ENCODE measurements around the gene ABHD12B.

ABHD12B gene

DNA sequence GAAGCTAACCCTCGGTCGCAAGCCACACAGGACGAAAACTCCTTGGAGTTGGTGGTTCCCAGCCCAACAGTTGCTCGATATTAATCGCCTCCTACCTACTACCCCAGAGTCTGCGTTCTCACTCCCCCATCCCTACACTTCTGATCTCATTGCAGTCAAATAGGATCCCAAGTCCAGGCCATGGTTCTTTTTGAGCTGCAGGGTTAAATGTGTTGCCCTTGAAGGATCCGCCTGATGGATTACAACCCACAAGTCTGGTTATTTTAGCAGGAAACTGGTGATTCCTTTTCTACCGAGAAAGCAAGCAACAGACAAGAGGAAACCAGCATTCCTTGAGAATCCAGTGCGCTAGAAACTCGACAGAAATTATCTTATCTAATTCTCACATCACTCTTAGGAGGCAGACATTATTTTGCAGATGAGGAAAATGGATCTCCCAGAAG is 40.1 kb upstream of the ABHD12B start:
- peak overlapping the region; percentile 77; the same call in 1 of the 2 replicates for H3K4me3 ChIP-seq (ENCODE audit: low read length)
- no peak for TF ChIP-seq ZNF274 (IDR thresholded peaks at IDR 0.05; ENCODE audit: low read depth, low read length)

- no peak overlapping the region for H3K4me3 ChIP-seq (ENCODE audit: low read length)
- no peak for TF ChIP-seq ZNF274 (IDR thresholded peaks at IDR 0.05; ENCODE audit: low read depth, low read length)
Measured at GRCh38 chr14:50832935-50833630, 38.8 kb upstream of the ABHD12B start.

- TF ChIP-seq ZNF274 (IDR thresholded peaks at IDR 0.05; ENCODE audit: low read depth, low read length) = no peak
- H3K4me3 ChIP-seq (ENCODE audit: low read length) = no peak overlapping the region
Measured at GRCh38 chr14:50834802-50835276, 37.0 kb upstream of the ABHD12B start.

GRCh38 chr14:50835280-50835679 is 36.6 kb upstream of the ABHD12B start:
- TF ChIP-seq ZNF274 (IDR thresholded peaks at IDR 0.05; ENCODE audit: low read depth, low read length) = no peak
- no peak overlapping the region for H3K4me3 ChIP-seq (ENCODE audit: low read length)

- TF ChIP-seq ZNF274 (IDR thresholded peaks at IDR 0.05; ENCODE audit: low read depth, low read length) = no peak
- no peak overlapping the region for H3K4me3 ChIP-seq (ENCODE audit: low read length)
Measured at GRCh38 chr14:50836515-50836914, 35.3 kb upstream of the ABHD12B start.

- TF ChIP-seq ZNF274 (IDR thresholded peaks at IDR 0.05; ENCODE audit: low read depth, low read length) = no peak
- H3K4me3 ChIP-seq (ENCODE audit: low read length) = no peak overlapping the region
Measured at GRCh38 chr14:50837271-50837670, 34.6 kb upstream of the ABHD12B start.

GRCh38 chr14:50837850-50838470 is 33.9 kb upstream of the ABHD12B start:
- no peak for TF ChIP-seq ZNF274 (IDR thresholded peaks at IDR 0.05; ENCODE audit: low read depth, low read length)
- H3K4me3 ChIP-seq (ENCODE audit: low read length) = no peak overlapping the region

DNA sequence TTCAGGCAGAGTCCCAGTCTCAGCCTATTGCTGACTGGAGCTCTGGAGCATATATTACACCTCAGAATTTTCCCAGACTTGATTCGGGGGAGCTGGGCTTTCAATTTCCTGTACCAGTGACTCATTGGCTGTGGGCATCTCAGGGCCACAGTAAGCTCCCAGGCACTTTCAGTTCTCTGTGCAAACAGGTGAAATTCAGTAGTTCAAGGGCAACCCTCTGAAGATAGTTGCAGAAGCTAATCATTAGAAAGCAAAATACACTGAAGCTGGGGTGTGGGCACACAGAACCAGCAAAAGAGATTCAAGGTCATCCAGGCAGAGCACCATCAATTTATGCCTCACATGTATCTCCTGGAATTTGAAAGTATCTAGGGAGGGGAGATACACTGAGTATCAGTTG is 32.8 kb upstream of the ABHD12B start:
- H3K4me3 ChIP-seq (ENCODE audit: low read length) = no peak overlapping the region
- TF ChIP-seq ZNF274 (IDR thresholded peaks at IDR 0.05; ENCODE audit: low read depth, low read length) = no peak

DNA sequence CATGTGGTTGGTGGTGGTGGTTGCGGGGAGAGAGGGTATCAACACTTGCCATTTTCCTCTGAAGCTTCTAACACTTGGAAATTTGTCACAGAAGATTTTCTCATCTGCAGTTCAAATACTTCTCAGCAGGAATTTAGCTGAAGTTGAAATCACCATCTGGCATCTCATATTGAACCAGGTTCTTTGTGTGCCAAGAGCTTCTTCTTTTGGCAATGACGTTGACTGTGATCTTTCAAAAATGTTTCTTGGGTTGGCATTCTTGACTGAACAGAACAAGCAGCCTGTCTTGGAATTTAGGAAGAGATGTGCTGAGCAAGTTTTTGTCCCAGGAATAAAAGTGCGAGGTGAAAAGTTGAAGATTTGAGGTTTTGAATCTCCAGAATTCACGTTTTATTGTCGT is 32.2 kb upstream of the ABHD12B start:
- TF ChIP-seq ZNF274 (IDR thresholded peaks at IDR 0.05; ENCODE audit: low read depth, low read length) = no peak
- H3K4me3 ChIP-seq (ENCODE audit: low read length) = no peak overlapping the region

DNA sequence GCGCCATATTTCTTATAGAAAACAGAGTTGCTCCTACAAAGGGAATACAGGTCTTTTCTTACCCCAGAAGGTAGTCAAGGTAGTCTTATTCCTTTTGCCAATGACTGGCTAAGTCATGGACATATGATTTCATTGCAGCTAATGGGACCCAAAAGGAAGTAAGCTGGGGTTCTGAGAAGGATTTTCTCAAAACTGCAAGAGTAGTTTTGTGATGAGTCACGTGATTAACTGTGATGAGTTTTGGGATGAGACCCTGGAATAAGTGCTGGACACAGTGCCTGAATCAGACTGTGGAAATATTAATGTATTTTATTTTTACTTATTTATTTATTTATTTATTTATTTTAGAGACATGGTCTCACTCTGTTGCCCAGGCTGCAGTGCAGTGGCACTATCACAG is 27.5 kb upstream of the ABHD12B start:
- no peak for TF ChIP-seq ZNF274 (IDR thresholded peaks at IDR 0.05; ENCODE audit: low read depth, low read length)
- no peak overlapping the region for H3K4me3 ChIP-seq (ENCODE audit: low read length)

GRCh38 chr14:50845166-50845565 is 26.7 kb upstream of the ABHD12B start:
- TF ChIP-seq ZNF274 (IDR thresholded peaks at IDR 0.05; ENCODE audit: low read depth, low read length) = no peak
- no peak overlapping the region for H3K4me3 ChIP-seq (ENCODE audit: low read length)

DNA sequence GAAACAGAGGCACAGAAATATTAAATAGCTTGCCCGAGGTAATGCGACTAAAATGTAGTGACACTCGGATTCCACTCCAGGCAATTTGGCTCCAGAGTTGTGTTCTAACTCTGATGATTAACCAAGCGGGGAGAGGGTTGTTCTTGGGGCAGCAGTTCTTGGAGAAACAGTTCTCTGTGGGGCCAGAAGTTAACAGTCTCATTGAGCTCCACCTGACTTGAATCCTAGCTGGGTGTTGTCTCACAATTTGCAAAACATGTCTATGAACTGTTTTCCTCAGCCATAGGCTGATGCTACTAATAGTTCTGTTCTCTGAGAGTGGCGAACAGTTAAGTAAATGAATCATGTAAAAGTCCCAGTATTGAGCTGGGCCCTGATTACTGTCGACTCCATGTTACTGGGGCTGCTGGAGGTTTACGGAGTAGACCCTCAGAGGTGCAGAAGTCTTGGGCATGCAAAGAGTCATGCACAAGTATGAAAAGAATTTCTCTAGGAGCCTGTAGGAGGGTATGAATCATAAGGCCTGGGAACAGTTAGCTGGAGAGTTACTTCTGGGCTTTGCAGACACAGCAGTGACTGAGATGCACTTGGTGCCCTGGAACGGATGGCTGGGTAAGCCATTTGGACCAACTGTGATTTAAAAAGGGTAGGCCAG is 25.5 kb upstream of the ABHD12B start:
- TF ChIP-seq ZNF274 (IDR thresholded peaks at IDR 0.05; ENCODE audit: low read depth, low read length) = no peak
- no peak overlapping the region for H3K4me3 ChIP-seq (ENCODE audit: low read length)

- H3K4me3 ChIP-seq (ENCODE audit: low read length) = no peak overlapping the region
- no peak for TF ChIP-seq ZNF274 (IDR thresholded peaks at IDR 0.05; ENCODE audit: low read depth, low read length)
Measured at GRCh38 chr14:50853891-50854290, 18.0 kb upstream of the ABHD12B start.

- no peak overlapping the region for H3K4me3 ChIP-seq (ENCODE audit: low read length)
- no peak for TF ChIP-seq ZNF274 (IDR thresholded peaks at IDR 0.05; ENCODE audit: low read depth, low read length)
Measured at GRCh38 chr14:50854521-50854920, 17.3 kb upstream of the ABHD12B start.

- H3K4me3 ChIP-seq (ENCODE audit: low read length) = no peak overlapping the region
- TF ChIP-seq ZNF274 (IDR thresholded peaks at IDR 0.05; ENCODE audit: low read depth, low read length) = no peak
Measured at GRCh38 chr14:50855558-50855957, 16.3 kb upstream of the ABHD12B start.

Measured in GM08714 (cell line).